NCI-H187 treated with DMSO at 0.1 percent for 48 hours (cell line): ENCODE results near the gene HCAR3.
"Not testable (repeated sequence)": the region's sequence is repeated elsewhere in the genome, so short reads cannot be mapped to it uniquely, and the experiment has no call there.

Source experiments
- DNase-seq: peaks from one replicate; lab custom pipeline; 2025; lab: John Stamatoyannopoulos, UW

The HCAR3 gene

GRCh38 chr12:122716658-122717057 lies at the start of gene HCAR3:
Gene HCAR3, minus strand, starts transcription at chr12:122716811. Its CDS starts 74 bp downstream, at chr12:122716737.
- DNase-seq, result not testable (repeated sequence)

- no peak for DNase-seq
These were observed 41.0 kb upstream of the HCAR3 start for GRCh38 chr12:122757568-122757967.

GRCh38 chr12:122754790-122755189 lies 38.2 kb upstream of the HCAR3 start:
- DNase-seq, result no peak

- DNase-seq, result no peak
These were observed 36.7 kb upstream of the HCAR3 start for GRCh38 chr12:122753319-122753650.

GRCh38 chr12:122752464-122753318 lies 36.1 kb upstream of the HCAR3 start, which contains the start of gene DENR:
Gene DENR, plus strand, starts transcription at chr12:122752824. Its CDS starts 878 bp downstream, at chr12:122753702.
- DNase-seq, result peak; percentile 92

- not testable (repeated sequence) for DNase-seq
These were observed 34.3 kb upstream of the HCAR3 start for GRCh38 chr12:122750781-122751515.

- no peak for DNase-seq
These were observed 33.1 kb upstream of the HCAR3 start for GRCh38 chr12:122749569-122750332.

- no peak for DNase-seq
These were observed 30.9 kb upstream of the HCAR3 start for GRCh38 chr12:122747224-122748135.

- DNase-seq, result no peak
These were observed 27.4 kb upstream of the HCAR3 start for GRCh38 chr12:122743895-122744525.

GRCh38 chr12:122740351-122740750 lies 23.7 kb upstream of the HCAR3 start:
- DNase-seq, result no peak

- DNase-seq, result no peak
These were observed 22.0 kb upstream of the HCAR3 start for GRCh38 chr12:122738571-122738970.

GRCh38 chr12:122732611-122733010 lies 16.0 kb upstream of the HCAR3 start:
- no peak for DNase-seq

GRCh38 chr12:122732170-122732569 lies 15.6 kb upstream of the HCAR3 start:
- no peak for DNase-seq

GRCh38 chr12:122730215-122731014 lies 13.8 kb upstream of the HCAR3 start, which contains the start of gene HCAR1:
Gene HCAR1, minus strand, starts transcription at chr12:122730844. Its CDS starts 505 bp downstream, at chr12:122730339.
- DNase-seq, result no peak

- DNase-seq, result no peak
These were observed 13.1 kb upstream of the HCAR3 start for GRCh38 chr12:122729583-122730214.

- no peak for DNase-seq
These were observed 9.5 kb upstream of the HCAR3 start for GRCh38 chr12:122726080-122726558.

- DNase-seq, result no peak
These were observed 9.0 kb upstream of the HCAR3 start for GRCh38 chr12:122725452-122726079.

GRCh38 chr12:122724641-122725243 lies 8.1 kb upstream of the HCAR3 start:
- DNase-seq, result no peak
